HepG2 (cell line): ENCODE measurements around the gene DCAF15. TPM values are rescaled to one million over a fixed set of nuclear protein-coding genes. Genes with fewer than 3 reads are reported as not detected.
A peak's percentile ranks its signal among the peaks of the same experiment; 100 is the strongest.

Experiments used
- BCL3 ChIP-seq: sonication (generic); formaldehyde crosslinking; IDR thresholded peaks from 2 replicates; pipeline ENCODE4 v1.5.1; 2020; ENCODE audit warnings: mild to moderate bottlenecking, missing genetic modification reagents, moderate library complexity
- CREM ChIP-seq, 2 experiments: sonication (generic) in 1 of 2; formaldehyde crosslinking in 1 of 2; IDR thresholded peaks; 2 replicates each; pipeline versions ENCODE4 v1.4.0 to v1.6.1; 2016 to 2020; ENCODE audit warnings: antibody characterized with exemption in 1 of 2, mild to moderate bottlenecking in 1 of 2, missing genetic modification reagents in 1 of 2
- GFI1 ChIP-seq: sonication (generic); formaldehyde crosslinking; IDR thresholded peaks from 2 replicates; pipeline ENCODE4 v1.5.0; 2020; ENCODE audit warnings: missing genetic modification reagents, mild to moderate bottlenecking, borderline replicate concordance
- HES4 ChIP-seq: sonication (generic); formaldehyde crosslinking; IDR thresholded peaks from 2 replicates; pipeline ENCODE4 v1.9.0; 2021; ENCODE audit warnings: mild to moderate bottlenecking, missing genetic modification reagents, borderline replicate concordance
- HNF1B ChIP-seq: sonication (generic); formaldehyde crosslinking; IDR thresholded peaks from 2 replicates; pipeline ENCODE4 v1.5.1; 2020; ENCODE audit warnings: mild to moderate bottlenecking, moderate library complexity, missing genetic modification reagents
- KDM6A ChIP-seq: IDR thresholded peaks from 2 replicates; pipeline ENCODE4 v1.6.1; 2016; ENCODE audit warnings: low read depth
- MNT ChIP-seq: fragments of 450-650 bp; IDR thresholded peaks from 2 replicates; pipeline ENCODE4 v1.6.1; 2016
- RFXANK ChIP-seq: IDR thresholded peaks from 2 replicates; pipeline ENCODE4 v1.6.1; 2016
- RXRB ChIP-seq: IDR thresholded peaks from 2 replicates; pipeline ENCODE4 v1.6.1; 2016; ENCODE audit warnings: borderline replicate concordance, missing genetic modification reagents, missing compliant biosample characterization
- SNRNP70 ChIP-seq: fragments of 200-400 bp; formaldehyde crosslinking; IDR thresholded peaks from 2 replicates; pipeline ENCODE4 v1.6.1; 2017; ENCODE audit warnings: mild to moderate bottlenecking, low read depth, low read length, moderate library complexity
- ZBTB49 ChIP-seq: sonication (generic); formaldehyde crosslinking; IDR thresholded peaks from 2 replicates; pipeline ENCODE4 v1.4.0; 2020; ENCODE audit warnings: missing genetic modification reagents, borderline replicate concordance
- ZNF225 ChIP-seq: sonication (generic); formaldehyde crosslinking; IDR thresholded peaks from 2 replicates; pipeline ENCODE4 v1.4.0; 2020; ENCODE audit warnings: mild to moderate bottlenecking, missing genetic modification reagents
- ZNF639 ChIP-seq: conservative IDR thresholded peaks from 2 replicates; pipeline ENCODE4 v1.6.1; 2018; ENCODE audit warnings: missing genetic modification reagents
- ZXDC ChIP-seq: sonication (generic); formaldehyde crosslinking; IDR thresholded peaks from 2 replicates; pipeline ENCODE4 v1.5.0; 2020; ENCODE audit warnings: mild to moderate bottlenecking, missing genetic modification reagents
- ZZZ3 ChIP-seq: sonication (generic); formaldehyde crosslinking; IDR thresholded peaks from 2 replicates; pipeline ENCODE4 v1.4.0; 2020; ENCODE audit warnings: missing genetic modification reagents, mild to moderate bottlenecking, borderline replicate concordance
- polyA plus RNA-seq, 8 experiments: library from polyadenylated mRNA; depleted of rRNA in 3 of 8; stranded (reverse) in 7 of 8; unstranded in 1 of 8; fragments of >200 nt; fragmentation: Illumina TruSeq in 4 of 8; extraction: Trizol in 4 of 8; gene quantifications; 2 replicates each; pipeline versions ENCODE4 v1.2.1 to v1.2.3, GENCODE V29; 2011 to 2016; ENCODE audit warnings: low read depth in 4 of 8, missing spikeins in 1 of 8, mixed read lengths in 1 of 8; ENCODE audit not compliant: insufficient read depth in 1 of 8
- total RNA-seq, 5 experiments: library from RNA; depleted of rRNA; stranded (reverse); fragments of >200 nt; fragmentation: Illumina TruSeq; extraction: Trizol; gene quantifications; 2 replicates each; pipeline ENCODE4 v1.2.3, GENCODE V29; 2016; ENCODE audit warnings: low read depth in 1 of 5

DCAF15 gene
- total and polyA plus RNA-seq, 2 of the 13 experiments (the other 11 are each of a cell fraction or from before 2014, with no cell fraction given): 13.6 to 14.0 TPM

- no peak for TF ChIP-seq SNRNP70
- no peak for TF ChIP-seq KDM6A (CRISPR knock-in tag)
- no peak for TF ChIP-seq HNF1B (CRISPR knock-in tag)
- peak; percentile 66; the same call in 1 of the 2 replicates for TF ChIP-seq ZXDC (CRISPR knock-in tag)
- no peak for TF ChIP-seq MNT
- no peak for TF ChIP-seq RFXANK (CRISPR knock-in tag)
- peak; percentile 14; the same call in 1 of the 2 replicates for TF ChIP-seq RXRB (CRISPR knock-in tag)
- TF ChIP-seq GFI1: no peak
- TF ChIP-seq ZZZ3 (CRISPR knock-in tag): no peak; the same call in 1 of the 2 replicates
- TF ChIP-seq ZBTB49 (CRISPR knock-in tag): no peak
- peak; percentile 93 for TF ChIP-seq ZNF639
- TF ChIP-seq BCL3 (CRISPR knock-in tag): peak; percentile 97
- no peak for TF ChIP-seq CREM (IDR thresholded peaks at IDR 0.05)
- TF ChIP-seq CREM (CRISPR knock-in tag; IDR thresholded peaks at IDR 0.05): no peak
- TF ChIP-seq HES4 (CRISPR knock-in tag): peak; percentile 96
- peak; percentile 63 for TF ChIP-seq ZNF225 (CRISPR knock-in tag)
Measured at GRCh38 chr19:13905634-13906520, 46.4 kb upstream of the DCAF15 start, which contains the start of the genes BRME1 and CC2D1A (continued).
